GM23248 (cell line): ENCODE results near the gene UNC5C. TPM values are rescaled to one million over a fixed set of nuclear protein-coding genes. Genes with fewer than 3 reads are reported as not detected.

Source experiments
- DNase-seq: peaks from one replicate; pipeline ENCODE4 v3.0.0-alpha.2; 2015
- H2AFZ ChIP-seq: fragments of 200-600 bp; sonication (generic); 2 replicates; pipeline ENCODE4 v1.6.1; 2016; ENCODE audit warnings: antibody characterized with exemption
- H3F3A ChIP-seq: fragments of 200-600 bp; sonication (generic); 2 replicates; pipeline ENCODE4 v1.6.1; 2016; ENCODE audit warnings: mild to moderate bottlenecking, antibody characterized with exemption, mixed run types; ENCODE audit not compliant: insufficient read depth
- H3K27ac ChIP-seq: fragments of 200-600 bp; sonication (generic); 2 replicates; pipeline ENCODE4 v1.5.1; 2016; ENCODE audit warnings: mild to moderate bottlenecking
- H3K27me3 ChIP-seq: fragments of 200-600 bp; sonication (generic); replicated peaks from 2 replicates; pipeline ENCODE4 v1.6.1; 2016; ENCODE audit warnings: mild to moderate bottlenecking; ENCODE audit not compliant: insufficient read depth
- H3K36me3 ChIP-seq: fragments of 200-600 bp; sonication (generic); 2 replicates; pipeline ENCODE4 v1.6.1; 2016; ENCODE audit warnings: low read depth, mild to moderate bottlenecking
- H3K4me1 ChIP-seq: fragments of 200-600 bp; sonication (generic); 2 replicates; pipeline ENCODE4 v1.6.1; 2016; ENCODE audit warnings: mild to moderate bottlenecking; ENCODE audit not compliant: insufficient read depth
- H3K4me2 ChIP-seq: fragments of 200-600 bp; sonication (generic); one replicate; pipeline ENCODE4 v1.6.1; 2016; ENCODE audit warnings: mild to moderate bottlenecking; ENCODE audit not compliant: unreplicated experiment
- H3K4me3 ChIP-seq: fragments of 200-600 bp; sonication (generic); 2 replicates; pipeline ENCODE4 v1.5.1; 2016; ENCODE audit warnings: mild to moderate bottlenecking
- H3K79me2 ChIP-seq: fragments of 200-600 bp; sonication (generic); 2 replicates; pipeline ENCODE4 v1.6.1; 2016; ENCODE audit warnings: mild to moderate bottlenecking; ENCODE audit not compliant: insufficient read depth
- H3K9ac ChIP-seq: fragments of 200-600 bp; sonication (generic); 2 replicates; pipeline ENCODE4 v1.6.1; 2016; ENCODE audit warnings: mild to moderate bottlenecking
- H3K9me2 ChIP-seq: fragments of 200-600 bp; sonication (generic); 2 replicates; pipeline ENCODE4 v1.6.1; 2016; ENCODE audit warnings: mixed run types, mild to moderate bottlenecking, moderate library complexity; ENCODE audit not compliant: insufficient read depth
- H3K9me3 ChIP-seq: fragments of 200-600 bp; sonication (generic); one replicate; pipeline ENCODE4 v1.6.1; 2017; ENCODE audit warnings: low read depth
- H4K20me1 ChIP-seq: fragments of 200-600 bp; sonication (generic); 2 replicates; pipeline ENCODE4 v1.6.0; 2016; ENCODE audit not compliant: insufficient read depth
- EZH2 ChIP-seq: fragments of 200-600 bp; sonication (generic); IDR thresholded peaks from 2 replicates; pipeline ENCODE4 v1.6.1; 2018; ENCODE audit warnings: antibody characterized with exemption, mild to moderate bottlenecking; ENCODE audit not compliant: insufficient read depth, poor library complexity, severe bottlenecking
- EZH2phosphoT487 ChIP-seq: fragments of 200-600 bp; sonication (generic); IDR thresholded peaks from 2 replicates; pipeline ENCODE4 v1.6.1; 2018; ENCODE audit warnings: antibody characterized with exemption, moderate library complexity, mild to moderate bottlenecking, low read depth; ENCODE audit not compliant: insufficient read depth
- WGBS, 2 experiments: methylation state at CpG; one replicate each; pipeline ENCODE4 v1.1.6; 2015 to 2017; ENCODE audit warnings: low lambda C conversion rate in 2 of 2, low coverage in 1 of 2; ENCODE audit errors: missing lambda C conversion rate in 2 of 2; 5-methylcytosine and 5-hydroxymethylcytosine counted together
- in situ Hi-C: fragments of 300-500 bp; cut with MboI; formaldehyde crosslinking; loops from 2 replicates; pipeline ENCODE4 v1.15.0; 2020
- polyA plus RNA-seq: library from polyadenylated mRNA; unstranded; fragments of >200 nt; fragmentation: Nextera tagmentation; extraction: Ambion mirVana; gene quantifications from 2 replicates; pipeline ENCODE4 v1.2.1, GENCODE V29; 2016
- total RNA-seq: library from RNA; depleted of rRNA; stranded (reverse); fragments of >200 nt; shearing (Covaris generic); gene quantifications from 2 replicates; pipeline ENCODE4 v1.2.3, GENCODE V29; 2014

Gene UNC5C
- total and polyA plus RNA-seq, 2 experiments from 2014 or later, result not detected

- TF ChIP-seq EZH2 (no peak), EZH2phosphoT487 (no peak)
- in situ Hi-C loops, result no loop called here
Measured at GRCh38 chr4:95204267-95204844, 344.4 kb downstream of the UNC5C start.

GRCh38 chr4:95198961-95199360 is 349.8 kb downstream of the UNC5C start:
- in situ Hi-C loops, result no loop called here
- Histone ChIP-seq H3K4me1 (no peaks in the 10 kb centered on the region), H3K4me3 (no peak overlapping the region), H2AFZ (no peak overlapping the region), H3K36me3 (no peaks in the 10 kb centered on the region), H3K4me2 (no peak overlapping the region), H3K79me2 (no peaks in the 10 kb centered on the region), H3K27ac (no peak overlapping the region), H4K20me1 (no peaks in the 10 kb centered on the region), H3K9me3 (no peaks in the 10 kb centered on the region), H3K9me2 (no peaks in the 10 kb centered on the region), H3F3A (no peaks in the 10 kb centered on the region), H3K27me3 (peaks cover 18% of the 10 kb centered on the region), H3K9ac (no peak overlapping the region)
- WGBS, 2 experiments, result 54 to 55% methylated on average over 7 of the region's 7 CpGs
- DNase-seq, result peak; percentile 46
- TF ChIP-seq EZH2, result no peak
- TF ChIP-seq EZH2phosphoT487, result no peak

More at GRCh38 chr4:95204267-95204844, 344.4 kb downstream of the UNC5C start:
- H3K4me2 ChIP-seq, result no peak overlapping the region
- H3K9ac ChIP-seq, result no peak overlapping the region
- H4K20me1 ChIP-seq, result no peaks in the 10 kb centered on the region
- no peaks in the 10 kb centered on the region for H3F3A ChIP-seq
- H3K9me2 ChIP-seq, result no peaks in the 10 kb centered on the region
- H3K79me2 ChIP-seq, result no peaks in the 10 kb centered on the region
- peaks cover 24% of the 10 kb centered on the region for H3K27me3 ChIP-seq
- no peak overlapping the region for H3K27ac ChIP-seq
- DNase-seq, result peak; percentile 5
- H2AFZ ChIP-seq, result no peak overlapping the region
- H3K36me3 ChIP-seq, result no peaks in the 10 kb centered on the region
- no peak overlapping the region for H3K4me3 ChIP-seq
- WGBS, 2 experiments, result 48 to 61% methylated on average over 8 of the region's 8 CpGs
- H3K4me1 ChIP-seq, result no peaks in the 10 kb centered on the region
- no peaks in the 10 kb centered on the region for H3K9me3 ChIP-seq

GRCh38 chr4:95197353-95197752 is 351.4 kb downstream of the UNC5C start:
- TF ChIP-seq EZH2 (no peak), EZH2phosphoT487 (no peak)
- no peak for DNase-seq
- Histone ChIP-seq H3K4me2 (no peak overlapping the region), H2AFZ (no peak overlapping the region), H3F3A (no peaks in the 10 kb centered on the region), H4K20me1 (no peaks in the 10 kb centered on the region), H3K9me3 (no peaks in the 10 kb centered on the region), H3K9ac (no peak overlapping the region), H3K4me1 (no peaks in the 10 kb centered on the region), H3K9me2 (no peaks in the 10 kb centered on the region), H3K27me3 (peaks cover 33% of the 10 kb centered on the region), H3K36me3 (no peaks in the 10 kb centered on the region), H3K27ac (no peak overlapping the region), H3K4me3 (no peak overlapping the region), H3K79me2 (no peaks in the 10 kb centered on the region)
- in situ Hi-C loops, result no loop called here
- 38 to 48% methylated on average over 6 of the region's 6 CpGs for WGBS, 2 experiments

- no peaks in the 10 kb centered on the region for H3F3A ChIP-seq
- in situ Hi-C loops, result no loop called here
- H3K27ac ChIP-seq, result no peak overlapping the region
- no peak overlapping the region for H3K4me2 ChIP-seq
- no peak for TF ChIP-seq EZH2phosphoT487
- no peak for TF ChIP-seq EZH2
- no peak overlapping the region for H2AFZ ChIP-seq
- 5 to 7% methylated on average over 22 of the region's 22 CpGs for WGBS, 2 experiments
- no peaks in the 10 kb centered on the region for H3K9me2 ChIP-seq
- H3K27me3 ChIP-seq, result peaks cover 29% of the 10 kb centered on the region
- H3K36me3 ChIP-seq, result no peaks in the 10 kb centered on the region
- H3K4me1 ChIP-seq, result no peaks in the 10 kb centered on the region
- no peak overlapping the region for H3K4me3 ChIP-seq
- H3K79me2 ChIP-seq, result no peaks in the 10 kb centered on the region
- no peak for DNase-seq
- no peak overlapping the region for H3K9ac ChIP-seq
- H4K20me1 ChIP-seq, result no peaks in the 10 kb centered on the region
- H3K9me3 ChIP-seq, result no peaks in the 10 kb centered on the region
Measured at GRCh38 chr4:95193391-95194224, 355.2 kb downstream of the UNC5C start.
